Thoracic aorta (tissue), 2 donors: ENCODE results near the gene GAB2. TPM values are rescaled to one million over a fixed set of nuclear protein-coding genes. Genes with fewer than 3 reads are reported as not detected.
A peak's percentile ranks its signal among the peaks of the same experiment; 100 is the strongest.
"Not testable (repeated sequence)": the region's sequence is repeated elsewhere in the genome, so short reads cannot be mapped to it uniquely, and the experiment has no call there.

Source experiments
- ATAC-seq: fragments of 150-250 bp; one replicate; pipeline ENCODE4 v1.8.0; 2017; ENCODE audit warnings: low read depth; ENCODE audit not compliant: insufficient number of reproducible peaks, low FRiP score
- DNase-seq: peaks from one replicate; pipeline ENCODE4 v3.0.0-alpha.2; 2020; ENCODE audit warnings: low spot score
- H3K27ac ChIP-seq, 2 donors: fragments of 200-600 bp; sonication (generic); 1 replicate in 1 of 2; 2 replicates in 1 of 2; pipeline ENCODE4 v1.5.1; 2016; ENCODE audit warnings: mild to moderate bottlenecking in 2 of 2, moderate library complexity in 2 of 2
- H3K27me3 ChIP-seq: fragments of 200-600 bp; sonication (generic); replicated peaks from 2 replicates; pipeline ENCODE4 v1.6.0; 2016; ENCODE audit warnings: mild to moderate bottlenecking; ENCODE audit not compliant: insufficient read depth
- H3K36me3 ChIP-seq: fragments of 200-600 bp; sonication (generic); one replicate; pipeline ENCODE4 v1.5.1; 2016
- H3K4me1 ChIP-seq, 2 donors: fragments of 200-600 bp; sonication (generic); 1 replicate in 1 of 2; 2 replicates in 1 of 2; pipeline versions ENCODE4 v1.5.1 to v1.6.0; 2016; ENCODE audit warnings: low read depth in 2 of 2, mild to moderate bottlenecking in 1 of 2; ENCODE audit not compliant: control insufficient read depth in 1 of 2
- H3K4me3 ChIP-seq: fragments of 200-600 bp; sonication (generic); 2 replicates; pipeline ENCODE4 v1.5.1; 2016; ENCODE audit warnings: mild to moderate bottlenecking
- H3K9me3 ChIP-seq: fragments of 200-600 bp; sonication (generic); 2 replicates; pipeline ENCODE4 v1.5.1; 2016
- CTCF ChIP-seq: fragments of 200-600 bp; sonication (generic); IDR thresholded peaks from one replicate; pipeline ENCODE4 v1.5.1; 2019; ENCODE audit warnings: antibody characterized with exemption
- total RNA-seq, 2 donors: library from RNA; depleted of rRNA; stranded (reverse); fragments of >200 nt; gene quantifications; one replicate each; pipeline versions ENCODE4 v1.1.0 to v1.2.3, GENCODE V29; 2016

The GAB2 gene
- total RNA-seq = 10 to 100 TPM; 65.4 to 91.5 TPM

GRCh38 chr11:78417175-78417887, at the start of gene GAB2:
GAB2 (minus strand) TSS chr11:78417820; CDS start chr11:78417720, 100 bp downstream.
- ATAC-seq = peak; percentile 63
- Histone ChIP-seq H3K27ac (peak within 1 kb of the TSS; percentile 97 to 99), H3K36me3 (no peaks in the 10 kb centered on the region), H3K4me3 (peak within 1 kb of the TSS; percentile 92), H3K9me3 (no peaks in the 10 kb centered on the region), H3K4me1 (peaks cover 13 to 54% of the 10 kb centered on the region in 2 donors), H3K27me3 (no peaks in the 10 kb centered on the region)
- TF ChIP-seq CTCF = no peak
- no peak for DNase-seq

- DNase-seq = no peak
- H3K27ac ChIP-seq = no peak overlapping the region
- H3K27me3 ChIP-seq = no peaks in the 10 kb centered on the region
- no peaks in the 10 kb centered on the region for H3K9me3 ChIP-seq
- H3K4me3 ChIP-seq = no peak overlapping the region
- peaks cover 2% of the 10 kb centered on the region for H3K36me3 ChIP-seq
- ATAC-seq = no peak
- TF ChIP-seq CTCF = no peak
- H3K4me1 ChIP-seq = no peaks in the 10 kb centered on the region
Measured at GRCh38 chr11:78467370-78467769, 49.8 kb upstream of the GAB2 start.

DNA sequence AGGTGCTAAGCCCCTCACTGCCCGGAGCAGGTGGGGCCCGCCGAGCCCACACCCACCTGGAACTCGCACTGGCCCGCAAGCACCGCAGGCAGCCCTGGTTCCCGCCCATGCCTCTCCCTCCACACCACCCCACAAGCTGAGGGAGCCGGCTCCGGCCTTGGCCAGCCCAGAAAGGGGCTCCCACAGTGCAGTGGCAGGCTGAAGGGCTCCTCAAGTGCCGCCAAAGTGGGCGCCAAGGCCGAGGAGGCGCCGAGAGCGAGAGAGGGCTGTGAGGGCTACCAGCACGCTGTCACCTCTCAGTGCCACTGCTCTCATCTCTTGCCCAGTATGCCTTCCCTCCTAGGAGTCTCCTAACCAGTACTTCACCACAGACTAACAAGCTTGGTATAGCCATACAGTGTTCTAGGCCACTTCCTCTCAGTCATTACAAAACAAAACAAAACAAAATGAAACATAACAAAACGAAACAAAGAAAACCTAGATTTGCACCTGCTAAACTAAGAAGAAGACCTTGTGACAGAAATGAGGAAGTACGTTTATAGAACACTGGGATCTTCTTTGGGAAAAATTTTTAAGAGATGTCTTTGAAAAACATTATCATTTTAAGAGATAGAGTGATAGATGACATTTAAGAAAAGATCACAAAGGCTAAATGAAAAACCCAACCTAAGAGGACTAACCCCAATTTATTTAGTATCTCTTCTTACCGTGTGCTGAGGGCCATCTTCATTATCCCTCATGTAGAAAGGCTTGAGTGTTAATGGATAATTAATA, 47.7 kb upstream of the GAB2 start:
- Histone ChIP-seq H3K4me1 (no peaks in the 10 kb centered on the region), H3K27ac (no peak overlapping the region), H3K9me3 (no peaks in the 10 kb centered on the region), H3K36me3 (peaks cover 2% of the 10 kb centered on the region), H3K4me3 (no peak overlapping the region), H3K27me3 (no peaks in the 10 kb centered on the region)
- no peak for TF ChIP-seq CTCF
- ATAC-seq = no peak
- DNase-seq = no peak

- ATAC-seq, H3K27me3 ChIP-seq, H3K27ac ChIP-seq, DNase-seq, H3K36me3 ChIP-seq, H3K4me3 ChIP-seq, H3K4me1 ChIP-seq, H3K9me3 ChIP-seq: not testable (repeated sequence)
Measured at GRCh38 chr11:78464787-78465168, 47.2 kb upstream of the GAB2 start.

DNA sequence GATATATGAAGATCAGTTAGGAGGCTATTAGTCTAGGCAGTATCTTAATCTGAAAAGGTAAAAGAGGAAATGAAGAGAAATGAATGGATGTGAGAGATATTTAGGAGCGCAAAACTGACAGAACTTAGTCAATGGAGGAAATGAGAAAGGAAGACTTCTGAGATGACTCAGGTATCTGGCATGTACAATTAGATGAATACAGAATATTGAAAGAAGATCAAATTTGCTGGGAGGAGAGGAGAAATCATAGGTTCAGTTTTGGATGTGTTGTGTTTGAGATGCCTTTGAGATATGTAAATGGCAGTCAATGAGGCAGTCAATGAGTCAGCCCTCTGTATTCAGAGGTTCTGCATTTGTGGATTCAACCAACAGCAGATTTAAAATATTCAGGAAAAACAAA, 42.9 kb upstream of the GAB2 start:
- Histone ChIP-seq H3K4me3 (no peak overlapping the region), H3K9me3 (no peaks in the 10 kb centered on the region), H3K27ac (no peak overlapping the region), H3K36me3 (peaks cover 2% of the 10 kb centered on the region), H3K4me1 (no peaks in the 10 kb centered on the region), H3K27me3 (no peaks in the 10 kb centered on the region)
- no peak for DNase-seq
- TF ChIP-seq CTCF = no peak
- ATAC-seq = no peak
